GDM1 (cell line): ENCODE results near the gene CNST.
"Not testable (repeated sequence)": the region's sequence is repeated elsewhere in the genome, so short reads cannot be mapped to it uniquely, and the experiment has no call there.

Experiments
- DNase-seq: peaks from one replicate; lab custom pipeline; 2025; lab: John Stamatoyannopoulos, UW

Gene CNST

GRCh38 chr1:246622035-246622652, 55.9 kb downstream of the CNST start:
- no peak for DNase-seq

DNA sequence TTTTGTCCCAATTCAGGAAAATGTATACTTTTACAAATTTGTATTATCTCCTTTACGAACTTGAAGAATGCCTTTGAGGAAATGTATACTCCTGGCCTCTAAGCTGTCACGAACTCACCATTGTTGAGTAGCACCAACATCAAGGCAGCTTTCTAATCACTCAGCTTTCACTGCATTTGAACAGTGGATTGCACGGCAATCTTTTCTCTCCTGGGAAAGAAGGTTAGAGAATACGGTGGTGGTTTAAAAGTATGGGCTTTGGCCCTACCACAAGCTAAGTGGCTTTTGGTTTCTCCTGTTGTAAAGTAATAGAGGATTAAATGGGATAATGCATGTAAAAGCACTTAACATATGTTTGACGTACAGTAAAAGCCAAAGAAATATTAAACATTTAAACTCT, 57.8 kb downstream of the CNST start:
- DNase-seq, result no peak

- DNase-seq, result no peak
Observed at GRCh38 chr1:246629030-246629429, 62.8 kb downstream of the CNST start.

DNA sequence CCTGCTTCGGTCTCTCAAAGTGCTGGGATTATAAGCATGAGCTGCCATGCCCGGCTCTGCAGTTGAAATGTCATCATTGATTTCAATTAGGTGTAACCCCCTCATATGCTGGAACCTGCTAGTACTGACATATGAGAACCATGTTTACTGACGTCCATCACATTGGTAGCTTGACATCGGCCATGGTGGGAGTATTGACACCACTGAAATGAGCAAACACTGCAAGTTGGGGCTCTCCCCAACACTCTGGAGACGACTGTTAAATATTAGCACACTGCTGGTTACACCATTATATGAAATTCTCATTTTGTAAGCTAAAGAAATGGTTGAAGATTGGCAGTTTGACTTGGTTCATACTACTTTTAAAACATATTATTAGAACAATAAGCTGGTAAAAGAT, 63.7 kb downstream of the CNST start:
- no peak for DNase-seq

DNA sequence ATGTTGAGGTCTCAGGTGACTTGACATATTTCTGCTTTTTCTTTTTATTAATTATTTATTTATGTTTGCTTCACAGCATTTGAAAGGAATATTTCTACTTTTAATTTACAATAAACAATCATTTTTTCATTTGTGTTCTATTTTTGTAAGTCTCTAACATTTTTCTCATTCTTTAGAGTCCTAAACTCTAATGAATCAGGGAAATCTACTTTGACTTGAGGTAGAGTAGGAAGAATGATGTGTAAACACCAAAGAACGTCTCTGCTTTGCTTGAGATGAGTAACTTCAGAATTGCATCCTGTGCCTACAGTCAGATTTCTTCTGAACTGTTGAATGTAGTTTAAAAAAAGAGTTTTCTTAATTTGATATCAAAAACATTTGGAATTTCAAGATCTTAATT, 65.2 kb downstream of the CNST start:
- no peak for DNase-seq

GRCh38 chr1:246632281-246633168, 66.3 kb downstream of the CNST start:
- DNase-seq, result no peak

- not testable (repeated sequence) for DNase-seq
Observed at GRCh38 chr1:246634659-246635058, 68.4 kb downstream of the CNST start.

DNA sequence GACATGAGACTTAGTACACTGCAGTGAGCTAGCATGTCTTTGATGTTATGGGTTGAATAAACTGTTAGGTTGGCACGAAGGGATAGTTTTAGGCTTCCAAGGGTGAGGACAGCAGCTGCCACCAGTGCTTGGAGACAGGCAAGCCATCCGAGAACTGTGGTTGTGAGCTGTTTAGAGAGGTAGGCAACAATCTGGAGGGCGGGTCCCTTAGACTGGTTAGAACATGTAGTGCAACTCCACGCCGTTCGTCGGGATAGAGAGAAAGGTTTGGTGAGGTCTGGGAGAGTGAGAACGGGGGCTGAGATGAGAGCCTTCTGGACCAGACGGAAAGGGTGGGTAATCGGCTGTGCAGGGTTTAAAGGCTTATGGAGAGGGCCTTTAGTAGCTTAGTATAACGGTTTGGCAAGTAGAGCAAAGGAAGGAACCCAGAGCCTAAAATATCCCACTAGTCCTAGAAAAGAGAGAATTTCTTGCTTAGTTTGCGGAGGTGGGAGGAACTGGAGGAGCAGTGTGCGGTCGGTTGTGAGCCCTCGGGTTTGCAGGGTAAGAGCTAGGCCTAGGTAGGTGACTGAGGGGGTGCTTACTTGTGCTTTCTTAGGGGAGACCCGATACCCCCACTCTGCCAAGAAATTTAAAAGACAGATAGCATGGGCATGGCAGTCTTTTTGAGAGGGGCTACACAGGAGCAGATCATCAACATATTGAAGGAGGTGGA, 72.8 kb downstream of the CNST start:
- DNase-seq, result no peak

GRCh38 chr1:246639732-246640131, 73.5 kb downstream of the CNST start:
- no peak for DNase-seq

GRCh38 chr1:246640747-246641146, 74.5 kb downstream of the CNST start:
- DNase-seq, result no peak

DNA sequence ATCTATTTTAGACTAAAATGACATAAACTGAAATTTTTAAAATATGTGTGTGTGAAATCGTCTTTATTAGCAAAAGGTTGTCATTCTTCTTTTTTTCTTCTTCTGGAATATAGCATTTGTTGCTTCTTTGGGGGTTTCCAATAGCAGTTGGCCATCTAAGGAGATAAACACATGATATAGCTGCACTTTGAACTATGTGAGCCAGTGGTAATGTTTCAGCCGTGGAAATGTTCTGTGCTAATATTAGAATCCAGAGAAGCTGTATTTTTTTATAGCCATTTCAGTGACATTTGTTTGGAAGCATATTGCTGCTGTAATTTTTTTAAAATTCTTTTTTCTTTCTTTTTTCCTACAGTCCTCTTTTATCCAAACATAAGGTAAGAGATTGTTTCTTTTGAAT, 75.1 kb downstream of the CNST start:
- no peak for DNase-seq

GRCh38 chr1:246642719-246643118, 76.5 kb downstream of the CNST start:
- no peak for DNase-seq

DNA sequence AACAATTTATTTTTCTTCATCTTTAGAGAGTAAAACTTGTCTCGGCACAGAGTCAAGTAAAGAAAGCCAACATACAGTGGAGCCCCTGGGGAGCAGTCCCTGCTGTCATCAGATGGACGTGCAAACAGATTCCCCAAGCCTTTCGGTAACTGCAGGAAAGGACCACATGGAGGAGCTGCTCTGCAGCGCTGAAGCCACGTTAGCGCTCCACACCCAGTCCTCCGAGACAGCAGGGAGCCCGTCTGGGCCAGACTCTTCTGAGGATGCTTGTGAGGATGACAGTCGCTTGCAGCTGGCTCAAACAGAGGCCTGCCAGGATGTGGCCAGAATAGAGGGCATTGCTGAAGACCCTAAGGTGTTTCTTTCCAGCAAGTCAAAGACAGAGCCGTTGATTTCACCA, 80.9 kb downstream of the CNST start:
- no peak for DNase-seq

DNA sequence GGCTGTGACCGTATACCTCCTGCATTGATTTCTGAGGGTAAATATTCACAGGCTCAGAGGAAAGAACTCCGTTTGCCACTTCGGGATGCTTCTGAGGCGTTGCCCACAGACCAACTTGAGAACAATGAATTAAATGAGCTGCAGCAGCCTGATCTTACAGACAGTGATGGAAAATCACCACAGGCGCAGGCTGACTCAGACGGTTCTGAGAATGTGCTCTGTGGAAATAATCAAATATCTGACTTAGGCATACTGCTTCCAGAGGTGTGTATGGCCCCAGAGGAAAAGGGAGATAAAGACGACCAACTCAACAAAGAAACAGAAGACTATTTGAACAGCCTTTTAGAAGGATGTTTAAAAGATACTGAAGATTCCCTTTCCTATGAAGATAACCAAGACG, 81.3 kb downstream of the CNST start:
- DNase-seq, result no peak

GRCh38 chr1:246651012-246651695, 84.9 kb downstream of the CNST start:
- DNase-seq, result no peak

DNA sequence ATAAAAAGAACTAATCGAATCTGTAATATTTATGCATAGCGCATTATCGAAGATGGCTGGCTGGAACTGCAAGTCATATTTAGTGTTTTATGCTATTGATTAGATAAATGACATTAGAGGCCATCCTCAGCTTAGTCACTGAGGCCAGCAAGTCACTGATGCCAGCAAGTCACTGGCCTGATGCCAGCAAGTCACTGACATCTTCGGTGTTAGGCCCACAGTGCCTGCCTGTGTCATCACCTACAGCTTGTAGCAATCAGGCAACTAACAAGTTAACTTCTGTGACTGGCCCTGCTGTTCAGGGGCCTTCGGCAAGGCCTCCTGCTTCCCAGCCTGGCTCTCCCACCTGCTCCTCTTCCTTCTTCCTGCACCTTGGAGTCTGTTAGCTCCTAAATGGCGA, 92.3 kb downstream of the CNST start:
- no peak for DNase-seq

- DNase-seq, result no peak
Observed at GRCh38 chr1:246659594-246660140, 93.4 kb downstream of the CNST start.

GRCh38 chr1:246661451-246661850, 95.2 kb downstream of the CNST start:
- DNase-seq, result no peak

GRCh38 chr1:246667773-246668172, 101.5 kb downstream of the CNST start:
- DNase-seq, result no peak

GRCh38 chr1:246669659-246670058, 103.4 kb downstream of the CNST start:
- no peak for DNase-seq

DNA sequence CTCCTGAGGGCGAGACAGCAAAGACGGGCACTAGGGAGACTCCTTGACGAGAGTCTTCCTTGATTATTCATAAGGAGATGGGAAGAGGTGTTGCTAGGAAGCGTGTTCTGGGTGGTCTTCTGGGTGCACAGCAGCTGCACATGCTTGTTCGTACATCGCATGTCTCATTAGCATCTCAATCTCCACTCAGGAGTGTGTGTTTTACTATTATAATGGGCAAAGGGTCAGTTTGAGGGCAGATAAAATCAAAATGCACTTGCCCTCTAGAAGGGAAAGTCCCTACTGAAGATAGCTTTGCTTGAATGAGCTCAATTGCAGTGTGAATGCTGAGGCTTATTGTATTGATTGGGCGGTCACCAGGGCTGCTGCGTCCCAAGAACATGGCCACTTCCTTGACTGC, 107.8 kb downstream of the CNST start:
- no peak for DNase-seq

- no peak for DNase-seq
Observed at GRCh38 chr1:246677842-246678241, 111.6 kb downstream of the CNST start.
